ENCODE results near the gene DMAC1. TPM values are rescaled to one million over a fixed set of nuclear protein-coding genes. Genes with fewer than 3 reads are reported as not detected.

Gene DMAC1
- 4.5 and 5.7 TPM in 2 replicates for total RNA-seq

GRCh38 chr9:7799234-7799943 is at the start of gene DMAC1:
Gene DMAC1, minus strand, starts transcription at chr9:7799778. Its CDS starts 44 bp downstream, at chr9:7799734.

All from smooth muscle cell of the pulmonary artery (primary cell).